Stomach smooth muscle (tissue), 2 donors: Measurements from ENCODE around the gene ASB13.

Experiments used
- H3K27ac ChIP-seq: one replicate; pipeline ENCODE4 v1.7.0; 2013; ENCODE audit warnings: mild to moderate bottlenecking, low read length, inconsistent platforms
- H3K27me3 ChIP-seq, 2 donors: one replicate each; pipeline ENCODE4 v1.7.0; 2013; ENCODE audit warnings: low read length in 2 of 2; ENCODE audit not compliant: insufficient read depth in 2 of 2, control insufficient read depth in 1 of 2
- H3K36me3 ChIP-seq, 2 donors: one replicate each; pipeline ENCODE4 v1.7.0; 2013; ENCODE audit warnings: low read length in 2 of 2; ENCODE audit not compliant: control insufficient read depth in 2 of 2, insufficient read depth in 2 of 2
- H3K4me1 ChIP-seq: one replicate; pipeline ENCODE4 v1.7.0; 2013; ENCODE audit warnings: low read length; ENCODE audit not compliant: control insufficient read depth, insufficient read depth
- H3K4me3 ChIP-seq, 2 donors: one replicate each; pipeline ENCODE4 v1.7.0; 2013; ENCODE audit warnings: low read length in 2 of 2
- H3K9ac ChIP-seq, 2 donors: one replicate each; pipeline ENCODE4 v1.7.0; 2013; ENCODE audit warnings: low read length in 2 of 2, mild to moderate bottlenecking in 1 of 2
- H3K9me3 ChIP-seq, 2 donors: one replicate each; pipeline ENCODE4 v1.7.0; 2013; ENCODE audit warnings: low read length in 2 of 2; ENCODE audit not compliant: control insufficient read depth in 2 of 2
- donor health status: healthy.
- donor health status: Pancreatic carcinoma.

ASB13 gene

GRCh38 chr10:5688587-5688986, 22.2 kb upstream of the ASB13 start:
- Histone ChIP-seq H3K4me1 (peaks cover 9% of the 10 kb centered on the region), H3K9me3 (no peaks in the 10 kb centered on the region), H3K27me3 (no peaks in the 10 kb centered on the region), H3K4me3 (no peak overlapping the region), H3K9ac (no peak overlapping the region), H3K27ac (no peak overlapping the region), H3K36me3 (peaks cover 0 to 2% of the 10 kb centered on the region in 2 donors)

- peaks cover 3% of the 10 kb centered on the region for H3K4me1 ChIP-seq
- H3K36me3 ChIP-seq, result peaks cover 0 to 2% of the 10 kb centered on the region in 2 donors
- H3K27ac ChIP-seq, result peak overlapping the region; percentile 62
- H3K4me3 ChIP-seq, result peak overlapping the region; percentile 82 to 89
- H3K9me3 ChIP-seq, result no peaks in the 10 kb centered on the region
- H3K9ac ChIP-seq, result peak overlapping the region; percentile 60 to 74
- H3K27me3 ChIP-seq, result no peaks in the 10 kb centered on the region
Observed at GRCh38 chr10:5685764-5686240, 19.4 kb upstream of the ASB13 start.

GRCh38 chr10:5684971-5685763, 18.8 kb upstream of the ASB13 start:
- Histone ChIP-seq H3K9me3 (no peaks in the 10 kb centered on the region), H3K27me3 (no peaks in the 10 kb centered on the region), H3K4me3 (peak overlapping the region; percentile 82 to 89), H3K27ac (peak overlapping the region; percentile 62), H3K9ac (peak overlapping the region; percentile 60 to 74), H3K36me3 (peaks cover 0 to 2% of the 10 kb centered on the region in 2 donors), H3K4me1 (peaks cover 3% of the 10 kb centered on the region)

- Histone ChIP-seq H3K27me3 (no peaks in the 10 kb centered on the region), H3K27ac (peak within 1 kb of the TSS; percentile 62), H3K4me1 (peaks cover 3% of the 10 kb centered on the region), H3K4me3 (peak within 1 kb of the TSS; percentile 82 to 89), H3K9ac (peak within 1 kb of the TSS; percentile 60 to 74), H3K36me3 (peaks cover 0 to 2% of the 10 kb centered on the region in 2 donors), H3K9me3 (no peaks in the 10 kb centered on the region)
Observed at GRCh38 chr10:5684318-5684970, 18.0 kb upstream of the ASB13 start, which contains the start of gene TASOR2. TASOR2 (plus strand) TSS chr10:5684838; CDS start chr10:5720643, 35,805 bp downstream.

- Histone ChIP-seq H3K27me3 (peaks cover 0 to 2% of the 10 kb centered on the region in 2 donors), H3K4me1 (peaks cover 3% of the 10 kb centered on the region), H3K27ac (no peak overlapping the region), H3K9ac (no peak overlapping the region), H3K4me3 (no peak overlapping the region), H3K36me3 (no peaks in the 10 kb centered on the region), H3K9me3 (no peaks in the 10 kb centered on the region)
Observed at GRCh38 chr10:5683065-5683464, 16.7 kb upstream of the ASB13 start.

GRCh38 chr10:5681930-5682329, 15.5 kb upstream of the ASB13 start:
- Histone ChIP-seq H3K4me1 (peaks cover 3% of the 10 kb centered on the region), H3K27ac (no peak overlapping the region)

GRCh38 chr10:5679606-5680005, 13.2 kb upstream of the ASB13 start:
- Histone ChIP-seq H3K4me3 (no peak overlapping the region), H3K27me3 (peaks cover 0 to 6% of the 10 kb centered on the region in 2 donors), H3K27ac (no peak overlapping the region), H3K4me1 (peaks cover 3% of the 10 kb centered on the region), H3K36me3 (no peaks in the 10 kb centered on the region), H3K9ac (no peak overlapping the region), H3K9me3 (no peaks in the 10 kb centered on the region)

More at GRCh38 chr10:5681930-5682329, 15.5 kb upstream of the ASB13 start:
- H3K9me3 ChIP-seq, result no peaks in the 10 kb centered on the region
- no peak overlapping the region for H3K9ac ChIP-seq
- H3K4me3 ChIP-seq, result no peak overlapping the region
- peaks cover 0 to 6% of the 10 kb centered on the region in 2 donors for H3K27me3 ChIP-seq
- H3K36me3 ChIP-seq, result no peaks in the 10 kb centered on the region

GRCh38 chr10:5679037-5679435, 12.6 kb upstream of the ASB13 start:
- H3K9me3 ChIP-seq, result no peaks in the 10 kb centered on the region
- H3K4me1 ChIP-seq, result no peaks in the 10 kb centered on the region
- H3K4me3 ChIP-seq, result no peak overlapping the region
- H3K9ac ChIP-seq, result no peak overlapping the region
- peaks cover 0 to 6% of the 10 kb centered on the region in 2 donors for H3K27me3 ChIP-seq
- H3K27ac ChIP-seq, result no peak overlapping the region
- no peaks in the 10 kb centered on the region for H3K36me3 ChIP-seq

GRCh38 chr10:5678397-5679036, 12.1 kb upstream of the ASB13 start:
- H3K27ac ChIP-seq, result no peak overlapping the region
- H3K4me3 ChIP-seq, result no peak overlapping the region
- no peak overlapping the region for H3K9ac ChIP-seq
- peaks cover 0 to 6% of the 10 kb centered on the region in 2 donors for H3K27me3 ChIP-seq
- no peaks in the 10 kb centered on the region for H3K36me3 ChIP-seq
- H3K4me1 ChIP-seq, result no peaks in the 10 kb centered on the region
- no peaks in the 10 kb centered on the region for H3K9me3 ChIP-seq

GRCh38 chr10:5670662-5671375, 4.4 kb upstream of the ASB13 start:
- Histone ChIP-seq H3K9ac (no peak overlapping the region), H3K9me3 (peaks cover 0 to 2% of the 10 kb centered on the region in 2 donors), H3K36me3 (no peaks in the 10 kb centered on the region), H3K4me1 (peaks cover 9% of the 10 kb centered on the region), H3K27ac (no peak overlapping the region), H3K27me3 (no peaks in the 10 kb centered on the region), H3K4me3 (no peak overlapping the region)
